C4-2B (cell line): ENCODE data around the gene GRB14.

Experiments used
- CTCF ChIP-seq: fragments of 450-650 bp; conservative IDR thresholded peaks from 2 replicates; pipeline ENCODE4 v1.5.1; 2017; ENCODE audit warnings: mild to moderate bottlenecking
- ZFX ChIP-seq: fragments of 450-650 bp; IDR thresholded peaks from 2 replicates; pipeline ENCODE4 v1.6.1; 2017

- TF ChIP-seq CTCF (peak; percentile 29), ZFX (no peak)
These were observed at the start of gene GRB14 for GRCh38 chr2:164620873-164621763.
